ENCODE results near the gene RASEF.

The RASEF gene

GRCh38 chr9:83012922-83013838 lies 49.8 kb downstream of the RASEF start:
- DNase-seq = no peak

GRCh38 chr9:83012168-83012921 lies 50.6 kb downstream of the RASEF start:
- no peak for DNase-seq

- no peak for DNase-seq
Measured at GRCh38 chr9:83011611-83012010, 51.3 kb downstream of the RASEF start.

GRCh38 chr9:83007521-83008300 lies 55.2 kb downstream of the RASEF start:
- DNase-seq = no peak

GRCh38 chr9:83006378-83006777 lies 56.6 kb downstream of the RASEF start:
- DNase-seq = no peak

GRCh38 chr9:83005963-83006362 lies 57.0 kb downstream of the RASEF start:
- DNase-seq = no peak

- no peak for DNase-seq
Measured at GRCh38 chr9:83005361-83005760, 57.6 kb downstream of the RASEF start.

GRCh38 chr9:83002329-83002728 lies 60.6 kb downstream of the RASEF start:
- no peak for DNase-seq

GRCh38 chr9:83000765-83001164 lies 62.2 kb downstream of the RASEF start:
- DNase-seq = no peak

- DNase-seq = no peak
Measured at GRCh38 chr9:82998409-82998808, 64.5 kb downstream of the RASEF start.

- no peak for DNase-seq
Measured at GRCh38 chr9:82997476-82998140, 65.3 kb downstream of the RASEF start.

- DNase-seq = no peak
Measured at GRCh38 chr9:82996941-82997340, 66.0 kb downstream of the RASEF start.

GRCh38 chr9:82993856-82994605 lies 68.9 kb downstream of the RASEF start:
- no peak for DNase-seq

GRCh38 chr9:82991671-82992070 lies 71.3 kb downstream of the RASEF start:
- no peak for DNase-seq

- no peak for DNase-seq
Measured at GRCh38 chr9:82989929-82990328, 73.0 kb downstream of the RASEF start.

GRCh38 chr9:82988488-82988887 lies 74.5 kb downstream of the RASEF start:
- DNase-seq = no peak

- DNase-seq = no peak
Measured at GRCh38 chr9:82987370-82988189, 75.4 kb downstream of the RASEF start.

- DNase-seq = no peak
Measured at GRCh38 chr9:82981552-82981951, 81.4 kb downstream of the RASEF start.

- no peak for DNase-seq
Measured at GRCh38 chr9:82975176-82975575, 87.8 kb downstream of the RASEF start.

GRCh38 chr9:82972446-82972845 lies 90.5 kb downstream of the RASEF start:
- DNase-seq = no peak

GRCh38 chr9:82970359-82970758 lies 92.6 kb downstream of the RASEF start:
- no peak for DNase-seq
